Mesenchymal stem cell (in vitro differentiated cells and primary cell): Measurements from ENCODE around the gene LGR6.

Experiments used
- DNase-seq: peaks from one replicate; pipeline ENCODE4 v3.0.0-alpha.2; 2013
- H2AFZ ChIP-seq: one replicate; pipeline ENCODE4 v1.6.1; 2013; ENCODE audit warnings: low read depth, mild to moderate bottlenecking, control low read depth, inconsistent platforms, low read length, moderate library complexity
- H2AK5ac ChIP-seq: 2 replicates; pipeline ENCODE4 v1.6.1; 2013; ENCODE audit warnings: low read length, moderate library complexity, mild to moderate bottlenecking, inconsistent platforms; ENCODE audit not compliant: severe bottlenecking
- H2BK120ac ChIP-seq: one replicate; pipeline ENCODE4 v1.6.1; 2013; ENCODE audit warnings: low read depth, mild to moderate bottlenecking, inconsistent platforms, low read length, moderate library complexity
- H2BK12ac ChIP-seq, 2 experiments: one replicate each; pipeline ENCODE4 v1.6.1; 2013; ENCODE audit warnings: inconsistent platforms in 2 of 2, low read length in 2 of 2, mild to moderate bottlenecking in 2 of 2, moderate library complexity in 2 of 2, control low read depth in 1 of 2
- H2BK15ac ChIP-seq: one replicate; pipeline ENCODE4 v1.6.1; 2013; ENCODE audit warnings: mild to moderate bottlenecking, low read depth, inconsistent platforms; ENCODE audit not compliant: poor library complexity, severe bottlenecking
- H2BK5ac ChIP-seq: 2 replicates; pipeline ENCODE4 v1.6.1; 2013; ENCODE audit warnings: low read depth, mild to moderate bottlenecking, low read length, control low read depth, inconsistent platforms; ENCODE audit not compliant: poor library complexity, severe bottlenecking
- H3K14ac ChIP-seq, 2 experiments: one replicate each; pipeline ENCODE4 v1.6.1; 2013; ENCODE audit warnings: inconsistent platforms in 2 of 2, low read length in 2 of 2, control low read depth in 1 of 2, mild to moderate bottlenecking in 1 of 2, moderate library complexity in 1 of 2
- H3K18ac ChIP-seq, 2 experiments: one replicate each; pipeline ENCODE4 v1.6.1; 2013; ENCODE audit warnings: inconsistent platforms in 2 of 2, low read length in 2 of 2, control low read depth in 1 of 2, low read depth in 1 of 2, mild to moderate bottlenecking in 1 of 2
- H3K23ac ChIP-seq, 2 experiments: one replicate each; pipeline ENCODE4 v1.6.1; 2013; ENCODE audit warnings: inconsistent platforms in 2 of 2, low read length in 2 of 2, mild to moderate bottlenecking in 2 of 2, moderate library complexity in 2 of 2, control low read depth in 1 of 2
- H3K27ac ChIP-seq: 2 replicates; pipeline ENCODE4 v1.5.1; 2013; ENCODE audit warnings: mild to moderate bottlenecking, moderate library complexity, low read length, control low read depth, inconsistent platforms; ENCODE audit not compliant: poor library complexity, severe bottlenecking
- H3K27me3 ChIP-seq, 2 experiments: 2 replicates each; pipeline versions ENCODE4 v1.6.1 to v1.7.0; 2013; ENCODE audit warnings: low read length in 2 of 2, mild to moderate bottlenecking in 2 of 2, moderate library complexity in 2 of 2, control low read depth in 1 of 2, inconsistent platforms in 1 of 2; ENCODE audit not compliant: control insufficient read depth in 1 of 2, insufficient read depth in 1 of 2
- H3K36me3 ChIP-seq, 2 experiments: 2 replicates each; pipeline versions ENCODE4 v1.6.1 to v1.7.0; 2013; ENCODE audit warnings: low read length in 2 of 2, control low read depth in 1 of 2, inconsistent platforms in 1 of 2, low read depth in 1 of 2, mild to moderate bottlenecking in 1 of 2; ENCODE audit not compliant: insufficient read depth in 2 of 2, control insufficient read depth in 1 of 2
- H3K4ac ChIP-seq, 2 experiments: one replicate each; pipeline ENCODE4 v1.6.1; 2013; ENCODE audit warnings: inconsistent platforms in 2 of 2, low read length in 2 of 2, mild to moderate bottlenecking in 2 of 2, moderate library complexity in 2 of 2, control low read depth in 1 of 2, low read depth in 1 of 2
- H3K4me1 ChIP-seq: 2 replicates; pipeline ENCODE4 v1.6.1; 2013; ENCODE audit warnings: low read depth, low read length, control low read depth; ENCODE audit not compliant: control insufficient read depth, insufficient read depth
- H3K4me2 ChIP-seq: 2 replicates; pipeline ENCODE4 v1.6.1; 2013; ENCODE audit warnings: low read length, mild to moderate bottlenecking, inconsistent platforms; ENCODE audit not compliant: poor library complexity, severe bottlenecking
- H3K4me3 ChIP-seq, 2 experiments: 2 replicates each; pipeline versions ENCODE4 v1.5.1 to v1.7.0; 2013; ENCODE audit warnings: low read length in 2 of 2, mild to moderate bottlenecking in 2 of 2, control low read depth in 1 of 2, low read depth in 1 of 2; ENCODE audit not compliant: insufficient read depth in 1 of 2
- H3K79me1 ChIP-seq: replicated peaks from 2 replicates; pipeline ENCODE4 v1.6.1; 2013; ENCODE audit warnings: mild to moderate bottlenecking, control low read depth, low read length, inconsistent platforms; ENCODE audit not compliant: poor library complexity, severe bottlenecking
- H3K9ac ChIP-seq: 2 replicates; pipeline ENCODE4 v1.7.0; 2013; ENCODE audit warnings: mild to moderate bottlenecking, low read length, moderate library complexity
- H3K9me3 ChIP-seq: 2 replicates; pipeline ENCODE4 v1.7.0; 2013; ENCODE audit warnings: mild to moderate bottlenecking, low read length; ENCODE audit not compliant: control insufficient read depth
- H4K8ac ChIP-seq: one replicate; pipeline ENCODE4 v1.6.1; 2013; ENCODE audit warnings: inconsistent platforms, mild to moderate bottlenecking, low read length, moderate library complexity
- H4K91ac ChIP-seq: one replicate; pipeline ENCODE4 v1.6.1; 2013; ENCODE audit warnings: mild to moderate bottlenecking, low read length, inconsistent platforms
- WGBS: methylation state at CpG from one replicate; pipeline ENCODE4 v1.1.7; 2013; ENCODE audit warnings: mixed read lengths; 5-methylcytosine and 5-hydroxymethylcytosine counted together

The LGR6 gene

DNA sequence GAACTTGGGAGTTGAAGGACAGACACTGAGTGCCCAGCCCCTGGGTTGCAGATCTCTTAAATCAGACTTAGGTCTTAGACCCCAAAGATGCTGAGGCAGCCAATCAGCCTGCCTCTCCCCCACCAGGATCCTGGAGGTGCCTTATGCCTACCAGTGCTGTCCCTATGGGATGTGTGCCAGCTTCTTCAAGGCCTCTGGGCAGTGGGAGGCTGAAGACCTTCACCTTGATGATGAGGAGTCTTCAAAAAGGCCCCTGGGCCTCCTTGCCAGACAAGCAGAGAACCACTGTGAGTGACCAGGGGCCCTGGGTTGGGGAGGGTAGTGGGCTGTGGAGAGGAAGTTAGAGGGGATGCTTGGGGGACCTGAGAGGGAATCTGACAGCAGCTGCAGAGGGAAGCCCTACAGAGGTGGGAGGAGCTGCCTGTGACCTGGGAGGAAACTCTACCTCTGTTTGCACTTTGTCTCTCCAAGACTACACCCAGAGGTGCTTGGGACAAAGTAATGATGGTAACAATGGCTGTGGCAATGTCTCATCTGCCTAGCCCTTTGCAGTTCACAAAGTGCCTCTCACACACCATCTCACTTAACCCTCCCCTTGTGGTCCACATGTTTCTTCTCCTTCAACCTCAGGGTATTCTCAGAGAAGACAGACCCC is 116.6 kb downstream of the LGR6 start:
- Histone ChIP-seq H2AFZ (no peak overlapping the region), H3K79me1 (no peaks in the 10 kb centered on the region), H3K9ac (no peak overlapping the region), H3K27me3 (peaks cover 0 to 99% of the 10 kb centered on the region in 2 experiments), H3K14ac (no peak overlapping the region), H3K4me2 (no peak overlapping the region), H3K4me1 (peaks cover 8% of the 10 kb centered on the region), H2BK5ac (no peak overlapping the region), H4K8ac (no peak overlapping the region), H2BK15ac (no peak overlapping the region), H2AK5ac (no peak overlapping the region), H3K9me3 (no peaks in the 10 kb centered on the region), H3K4me3 (no peak overlapping the region), H3K36me3 (no peaks in the 10 kb centered on the region), H4K91ac (no peak overlapping the region), H3K23ac (no peak overlapping the region), H3K4ac (no peak overlapping the region), H3K18ac (no peak overlapping the region), H2BK12ac (no peak overlapping the region), H2BK120ac (no peak overlapping the region), H3K27ac (no peak overlapping the region)
- DNase-seq = no peak

DNA sequence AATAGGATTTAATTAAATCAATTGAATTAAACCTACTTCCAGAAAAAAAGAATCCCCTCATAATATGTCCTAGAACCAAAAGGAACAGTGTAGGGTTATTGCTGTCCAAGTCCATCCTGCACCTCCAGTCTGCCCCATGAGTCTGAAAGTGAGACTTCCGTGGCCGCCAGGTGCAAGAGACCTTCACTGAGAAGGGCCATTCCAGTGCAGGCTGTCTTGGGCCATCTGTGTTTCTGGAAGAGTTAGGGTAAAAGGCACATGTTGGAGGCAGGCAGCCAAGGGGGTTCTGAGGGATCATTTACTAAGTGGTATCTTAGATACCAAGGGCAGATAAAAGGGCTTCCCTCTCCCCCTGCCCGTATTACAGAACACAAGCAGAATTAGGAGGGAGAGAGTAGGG is 117.1 kb downstream of the LGR6 start:
- Histone ChIP-seq H2BK12ac (no peak overlapping the region), H3K23ac (no peak overlapping the region), H3K4me3 (no peak overlapping the region), H3K79me1 (no peaks in the 10 kb centered on the region), H3K4ac (no peak overlapping the region), H4K8ac (no peak overlapping the region), H2BK15ac (no peak overlapping the region), H3K4me1 (peaks cover 8% of the 10 kb centered on the region), H2AK5ac (no peak overlapping the region), H3K27ac (no peak overlapping the region), H3K18ac (no peak overlapping the region), H3K36me3 (no peaks in the 10 kb centered on the region), H2AFZ (no peak overlapping the region), H3K9ac (no peak overlapping the region), H3K27me3 (peaks cover 0 to 99% of the 10 kb centered on the region in 2 experiments), H2BK5ac (no peak overlapping the region), H4K91ac (no peak overlapping the region), H3K4me2 (no peak overlapping the region), H2BK120ac (no peak overlapping the region), H3K9me3 (no peaks in the 10 kb centered on the region), H3K14ac (no peak overlapping the region)
- DNase-seq = no peak
- WGBS = 81% methylated on average over 3 of the region's 3 CpGs

DNA sequence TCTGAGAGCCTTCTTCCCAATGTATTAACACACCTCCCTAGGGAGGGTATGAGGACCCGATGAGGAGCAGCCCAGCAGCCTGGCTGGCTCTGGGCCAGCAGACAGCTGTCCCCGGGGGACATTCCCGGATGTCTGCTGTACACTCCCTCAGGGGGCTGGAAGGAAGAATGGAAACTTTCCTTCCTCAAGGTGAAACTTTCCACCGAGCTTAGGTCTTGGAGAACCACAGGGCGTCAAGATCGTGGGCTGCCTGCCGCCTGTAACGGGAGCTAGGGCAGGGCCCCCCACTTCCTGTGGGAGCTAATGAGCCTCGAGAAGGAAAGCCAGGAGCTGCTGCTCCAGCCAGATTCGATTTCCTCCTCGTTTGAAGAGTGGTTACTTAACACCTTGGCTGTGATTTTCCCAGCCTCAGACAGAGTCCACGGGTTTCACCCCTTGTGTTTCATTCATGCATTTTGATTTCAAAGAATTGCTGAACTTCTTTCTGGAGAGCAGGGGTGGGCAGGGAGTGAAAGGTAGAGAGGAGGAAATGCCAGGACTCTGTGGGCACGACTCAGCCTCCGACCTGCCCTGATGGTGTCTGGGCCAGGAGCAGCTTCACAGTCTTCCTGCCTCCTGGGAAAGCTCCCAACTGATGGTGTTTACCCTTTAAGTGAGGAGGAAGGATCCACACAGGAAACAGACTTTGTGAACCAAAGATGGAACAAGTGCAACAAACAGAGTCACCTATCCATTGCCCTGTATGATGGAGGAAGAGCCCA is 118.5 kb downstream of the LGR6 start:
- no peak overlapping the region for H2BK5ac ChIP-seq
- no peak overlapping the region for H3K4me2 ChIP-seq
- no peak overlapping the region for H2AFZ ChIP-seq
- H3K4me1 ChIP-seq = peaks cover 8% of the 10 kb centered on the region
- no peak overlapping the region for H3K14ac ChIP-seq
- no peak overlapping the region for H3K23ac ChIP-seq
- H3K18ac ChIP-seq = no peak overlapping the region
- no peak overlapping the region for H3K27ac ChIP-seq
- H4K8ac ChIP-seq = no peak overlapping the region
- WGBS = 55% methylated on average over 14 of the region's 14 CpGs
- H3K9ac ChIP-seq = no peak overlapping the region
- H3K36me3 ChIP-seq = no peaks in the 10 kb centered on the region
- H3K4me3 ChIP-seq = no peak overlapping the region
- no peak for DNase-seq
- H2AK5ac ChIP-seq = no peak overlapping the region
- no peak overlapping the region for H2BK120ac ChIP-seq
- H2BK12ac ChIP-seq = no peak overlapping the region
- H4K91ac ChIP-seq = no peak overlapping the region
- H3K4ac ChIP-seq = no peak overlapping the region
- H3K79me1 ChIP-seq = no peaks in the 10 kb centered on the region
- H3K27me3 ChIP-seq = peaks cover 0 to 99% of the 10 kb centered on the region in 2 experiments
- H2BK15ac ChIP-seq = no peak overlapping the region
- no peaks in the 10 kb centered on the region for H3K9me3 ChIP-seq

DNA sequence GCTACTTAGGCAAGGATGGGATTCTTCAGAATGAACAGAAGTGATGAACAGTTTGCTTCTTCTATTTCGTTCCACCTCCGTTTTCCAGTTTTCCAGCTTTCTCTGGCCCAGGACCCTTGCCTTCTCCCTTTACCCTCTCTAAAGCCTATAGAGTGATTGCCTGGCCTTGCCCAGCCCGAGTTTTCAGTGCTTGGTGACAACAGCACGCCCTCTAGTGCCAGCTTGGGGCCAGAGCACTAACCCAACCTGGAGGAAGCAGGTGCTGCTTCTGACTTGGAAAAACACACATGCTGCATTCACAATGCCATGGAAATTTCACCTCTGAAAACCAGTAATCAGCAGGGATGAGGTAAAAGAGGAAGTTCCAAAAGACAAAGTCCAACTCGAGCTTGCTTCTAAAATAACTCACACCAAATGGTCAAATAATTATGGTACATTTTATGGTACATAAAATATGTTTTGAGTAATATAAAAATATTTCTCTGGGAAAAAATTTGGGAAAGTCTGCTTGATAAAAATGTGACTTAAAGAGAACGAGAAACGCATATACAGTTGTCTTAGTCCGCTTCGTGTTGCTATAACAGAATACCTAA is 122.1 kb downstream of the LGR6 start:
- H3K36me3 ChIP-seq = no peaks in the 10 kb centered on the region
- no peak overlapping the region for H2AK5ac ChIP-seq
- no peak overlapping the region for H2BK15ac ChIP-seq
- no peak overlapping the region for H2AFZ ChIP-seq
- H3K14ac ChIP-seq = no peak overlapping the region
- H3K27ac ChIP-seq = no peak overlapping the region
- no peak overlapping the region for H2BK120ac ChIP-seq
- peaks cover 0 to 96% of the 10 kb centered on the region in 2 experiments for H3K27me3 ChIP-seq
- 21% methylated on average over 8 of the region's 9 CpGs for WGBS
- H4K8ac ChIP-seq = no peak overlapping the region
- no peak overlapping the region for H2BK5ac ChIP-seq
- H2BK12ac ChIP-seq = no peak overlapping the region
- peaks cover 8% of the 10 kb centered on the region for H3K4me1 ChIP-seq
- no peaks in the 10 kb centered on the region for H3K9me3 ChIP-seq
- H3K23ac ChIP-seq = no peak overlapping the region
- no peaks in the 10 kb centered on the region for H3K79me1 ChIP-seq
- no peak overlapping the region for H3K4ac ChIP-seq
- H3K18ac ChIP-seq = no peak overlapping the region
- peak; percentile 66 for DNase-seq
- no peak overlapping the region for H3K9ac ChIP-seq
- H3K4me2 ChIP-seq = no peak overlapping the region
- H4K91ac ChIP-seq = no peak overlapping the region
- no peak overlapping the region for H3K4me3 ChIP-seq
